HCT116 (cell line): Measurements from ENCODE around the gene TTLL7. TPM values are rescaled to one million over a fixed set of nuclear protein-coding genes. Genes with fewer than 3 reads are reported as not detected.
"Not testable (repeated sequence)": the region's sequence is repeated elsewhere in the genome, so short reads cannot be mapped to it uniquely, and the experiment has no call there.

ENCODE experiments used
- ATAC-seq: fragments of 200-7000 bp; cut with Tn5 transposase; 2 replicates; pipeline ENCODE4 v1.9.1; 2020; ENCODE audit warnings: mild to moderate bottlenecking, moderate library complexity
- BruUV-seq: library from RNA; stranded (reverse); fragments of 400-500 nt; replicated peaks from 2 replicates; lab custom pipeline; 2021; lab: Mats Ljungman, UMichigan
- CTCF ChIA-PET: fragments of 300-600 bp; sonication (Branson Sonifier 250); formaldehyde crosslinking; loops from one replicate; lab custom pipeline; 2021; ENCODE audit warnings: antibody characterized with exemption; lab: Charles Lee
- POLR2A ChIA-PET: fragments of 300-600, 350-600 bp; sonication (Branson Sonifier 250); formaldehyde crosslinking; loops from one replicate; lab custom pipeline; 2021; ENCODE audit warnings: antibody characterized with exemption; lab: Charles Lee
- RAD21 ChIA-PET, 2 experiments: fragments of 300-600 bp; sonication (Branson Sonifier 250); formaldehyde crosslinking; loops; one replicate each; lab custom pipeline; 2023; ENCODE audit warnings: low total read pairs in 2 of 2; ENCODE audit not compliant: uncharacterized antibody in 2 of 2, unreplicated experiment in 2 of 2, low non-redundant PET in 1 of 2; lab: Charles Lee
- DNase-seq: peaks from one replicate; pipeline ENCODE4 v3.0.0-alpha.2; 2010; ENCODE audit warnings: low read depth, low spot score
- H2AFZ ChIP-seq: fragments of 200-600 bp; shearing (Covaris generic), sonication (generic); 2 replicates; pipeline ENCODE4 v1.6.1; 2017; ENCODE audit warnings: low read depth, mixed run types, mixed read lengths, antibody characterized with exemption, low read length; ENCODE audit not compliant: poor library complexity, severe bottlenecking
- H3K27ac ChIP-seq: 2 replicates; pipeline ENCODE4 v1.5.1; 2012; ENCODE audit warnings: low read depth, low read length
- H3K27me3 ChIP-seq: fragments of 200-600 bp; sonication (generic); 2 replicates; pipeline ENCODE4 v1.6.1; 2016; ENCODE audit warnings: mixed run types, low read length, mixed read lengths; ENCODE audit not compliant: insufficient read depth
- H3K36me3 ChIP-seq, 2 experiments: fragments of 200-500 bp in 1 of 2; fragments of 200-600 bp in 1 of 2; sonication (Bioruptor generic) in 1 of 2; sonication (generic) in 1 of 2; 2 replicates each; pipeline versions ENCODE4 v1.5.1 to v1.6.1; 2014 to 2016; ENCODE audit warnings: low read length in 2 of 2, inconsistent platforms in 1 of 2, mixed read lengths in 1 of 2, mixed run types in 1 of 2; ENCODE audit not compliant: insufficient read depth in 2 of 2, control insufficient read depth in 1 of 2
- H3K4me1 ChIP-seq, 2 experiments: fragments of 200-600 bp in 1 of 2; sonication (generic) in 1 of 2; 2 replicates each; pipeline versions ENCODE4 v1.5.1 to v1.6.1; 2012 to 2017; ENCODE audit warnings: low read length in 2 of 2, inconsistent platforms in 1 of 2, mild to moderate bottlenecking in 1 of 2, mixed read lengths in 1 of 2, mixed run types in 1 of 2, moderate library complexity in 1 of 2; ENCODE audit not compliant: insufficient read depth in 2 of 2, control insufficient read depth in 1 of 2
- H3K4me2 ChIP-seq: fragments of 200-600 bp; sonication (generic); 2 replicates; pipeline ENCODE4 v1.6.1; 2017; ENCODE audit warnings: mixed run types, low read length, mixed read lengths
- H3K4me3 ChIP-seq, 2 experiments: fragments of 200-600 bp in 1 of 2; sonication (generic) in 1 of 2; replicated peaks in 1 of 2; 2 replicates each; pipeline ENCODE4 v1.5.1; 2011 to 2016; ENCODE audit warnings: low read length in 2 of 2, control low read depth in 1 of 2, low read depth in 1 of 2, mild to moderate bottlenecking in 1 of 2, mixed read lengths in 1 of 2, mixed run types in 1 of 2
- H3K79me2 ChIP-seq: fragments of 200-600 bp; sonication (generic); 2 replicates; pipeline ENCODE4 v1.6.1; 2017; ENCODE audit warnings: mild to moderate bottlenecking, mixed run types, low read length, moderate library complexity, mixed read lengths; ENCODE audit not compliant: insufficient read depth
- H3K9ac ChIP-seq: fragments of 200-600 bp; sonication (generic); 2 replicates; pipeline ENCODE4 v1.6.1; 2016; ENCODE audit warnings: low read length, mixed read lengths
- H3K9me2 ChIP-seq: fragments of 200-600 bp; sonication (generic), shearing (Covaris generic); 2 replicates; pipeline ENCODE4 v1.6.1; 2017; ENCODE audit warnings: mixed run types, mild to moderate bottlenecking, moderate library complexity; ENCODE audit not compliant: insufficient read depth
- H3K9me3 ChIP-seq, 2 experiments: fragments of 200-500 bp in 1 of 2; fragments of 200-600 bp in 1 of 2; sonication (Bioruptor generic) in 1 of 2; sonication (generic) in 1 of 2; 2 replicates each; pipeline ENCODE4 v1.6.1; 2014 to 2017; ENCODE audit warnings: low read length in 2 of 2, mixed read lengths in 2 of 2, inconsistent platforms in 1 of 2, low read depth in 1 of 2, mild to moderate bottlenecking in 1 of 2, mixed run types in 1 of 2, moderate library complexity in 1 of 2; ENCODE audit not compliant: control insufficient read depth in 1 of 2, insufficient read depth in 1 of 2
- H4K20me1 ChIP-seq: fragments of 200-600 bp; sonication (generic), shearing (Covaris generic); 2 replicates; pipeline ENCODE4 v1.6.1; 2017; ENCODE audit warnings: mixed run types, mild to moderate bottlenecking, moderate library complexity; ENCODE audit not compliant: insufficient read depth
- ATF3 ChIP-seq: IDR thresholded peaks from 2 replicates; pipeline ENCODE4 v1.6.1; 2012
- CBX3 ChIP-seq: IDR thresholded peaks from 2 replicates; pipeline ENCODE4 v1.6.1; 2012; ENCODE audit warnings: low read depth
- CTCF ChIP-seq, 3 experiments: fragments of 200-600 bp in 1 of 3; sonication (generic) in 1 of 3; IDR thresholded peaks in 2 of 3; conservative IDR thresholded peaks in 1 of 3; 2 replicates each; pipeline ENCODE4 v1.5.1; 2012 to 2017; ENCODE audit warnings: low read depth in 2 of 3, low read length in 2 of 3, antibody characterized with exemption in 1 of 3, borderline replicate concordance in 1 of 3, control low read depth in 1 of 3, mild to moderate bottlenecking in 1 of 3, mixed read lengths in 1 of 3, mixed run types in 1 of 3, moderate library complexity in 1 of 3; ENCODE audit not compliant: insufficient read depth in 1 of 3
- EGR1 ChIP-seq: IDR thresholded peaks from 2 replicates; pipeline ENCODE4 v1.6.1; 2012; ENCODE audit warnings: low read depth
- EZH2 ChIP-seq: fragments of 200-600 bp; sonication (generic); IDR thresholded peaks from 2 replicates; pipeline ENCODE4 v1.6.1; 2017; ENCODE audit warnings: antibody characterized with exemption, mixed run types
- FOSL1 ChIP-seq: IDR thresholded peaks from 2 replicates; pipeline ENCODE4 v1.6.1; 2012; ENCODE audit warnings: low read depth
- SIN3A ChIP-seq: IDR thresholded peaks from 2 replicates; pipeline ENCODE4 v1.6.1; 2012; ENCODE audit warnings: low read depth
- TCF7L2 ChIP-seq: IDR thresholded peaks from 2 replicates; pipeline ENCODE4 v1.7.0; 2011; ENCODE audit warnings: borderline replicate concordance, inconsistent platforms; ENCODE audit not compliant: insufficient read depth, insufficient read length; ENCODE audit errors: extremely low read depth
- intact Hi-C: fragments of 100-400 bp; cut with micrococcal nuclease; formaldehyde crosslinking; loops from 2 replicates; pipeline ENCODE4 v1.10.0; 2022
- total RNA-seq: library from RNA; stranded (reverse); gene quantifications from one replicate; pipeline ENCODE4 v1.2.1, GENCODE V29; 2021; ENCODE audit not compliant: unreplicated experiment

TTLL7 gene
- total RNA-seq, 1 experiment from 2014 or later: 21.2 TPM

- Histone ChIP-seq H3K79me2 (no peaks in the 10 kb centered on the region; the same call in 1 of the 2 replicates), H2AFZ (no peak overlapping the region), H3K27ac (no peak overlapping the region), H3K9me2 (no peaks in the 10 kb centered on the region), H3K4me3 (no peak overlapping the region), H3K36me3 (no peaks in the 10 kb centered on the region), H3K27me3 (no peaks in the 10 kb centered on the region), H3K9ac (no peak overlapping the region), H4K20me1 (no peaks in the 10 kb centered on the region), H3K9me3 (no peaks in the 10 kb centered on the region), H3K4me1 (no peaks in the 10 kb centered on the region), H3K4me2 (no peak overlapping the region)
- TF ChIP-seq FOSL1 (no peak), CBX3 (no peak), EGR1 (no peak), TCF7L2 (no peak), CTCF (IDR thresholded peaks at IDR 0.05 in 2 of 3, conservative IDR thresholded peaks at IDR 0.05 in 1 of 3; ENCODE audit: borderline replicate concordance in 1 of 3, insufficient read depth in 1 of 3, low read depth in 2 of 3, low read length in 2 of 3) (no peak), ATF3 (no peak), EZH2 (no peak), SIN3A (no peak)
- ChIA-PET RAD21 (no interaction called here), POLR2A (no interaction called here), CTCF (no interaction called here)
- BruUV-seq: no TSS peak
- no peak for ATAC-seq
- DNase-seq: no peak
- intact Hi-C loops: no loop called here
Observed at GRCh38 chr1:83985048-83985447, 13.9 kb downstream of the TTLL7 start.

- ATAC-seq: not testable (repeated sequence)
Observed at GRCh38 chr1:83983918-83984317, 15.0 kb downstream of the TTLL7 start.

More at GRCh38 chr1:83983918-83984317, 15.0 kb downstream of the TTLL7 start:
- H3K9me2 ChIP-seq, H3K27me3 ChIP-seq, H3K4me2 ChIP-seq, H4K20me1 ChIP-seq, BruUV-seq, H3K4me1 ChIP-seq, RAD21 ChIA-PET, H3K36me3 ChIP-seq, H3K79me2 ChIP-seq, DNase-seq, intact Hi-C loops, H3K27ac ChIP-seq, H2AFZ ChIP-seq, H3K9me3 ChIP-seq, H3K4me3 ChIP-seq, H3K9ac ChIP-seq, CTCF ChIA-PET: not testable (repeated sequence)
- POLR2A ChIA-PET: interaction anchor here (2.0 kb wide), 1 partner anchor 15 kb away, joined by 6 read pairs; the partner anchor contains the start of gene TTLL7
